KG1 (cell line): ENCODE results near the gene TSEN15.

Experiments
- DNase-seq: peaks from one replicate; lab custom pipeline; 2025; lab: John Stamatoyannopoulos, UW

The TSEN15 gene

DNA sequence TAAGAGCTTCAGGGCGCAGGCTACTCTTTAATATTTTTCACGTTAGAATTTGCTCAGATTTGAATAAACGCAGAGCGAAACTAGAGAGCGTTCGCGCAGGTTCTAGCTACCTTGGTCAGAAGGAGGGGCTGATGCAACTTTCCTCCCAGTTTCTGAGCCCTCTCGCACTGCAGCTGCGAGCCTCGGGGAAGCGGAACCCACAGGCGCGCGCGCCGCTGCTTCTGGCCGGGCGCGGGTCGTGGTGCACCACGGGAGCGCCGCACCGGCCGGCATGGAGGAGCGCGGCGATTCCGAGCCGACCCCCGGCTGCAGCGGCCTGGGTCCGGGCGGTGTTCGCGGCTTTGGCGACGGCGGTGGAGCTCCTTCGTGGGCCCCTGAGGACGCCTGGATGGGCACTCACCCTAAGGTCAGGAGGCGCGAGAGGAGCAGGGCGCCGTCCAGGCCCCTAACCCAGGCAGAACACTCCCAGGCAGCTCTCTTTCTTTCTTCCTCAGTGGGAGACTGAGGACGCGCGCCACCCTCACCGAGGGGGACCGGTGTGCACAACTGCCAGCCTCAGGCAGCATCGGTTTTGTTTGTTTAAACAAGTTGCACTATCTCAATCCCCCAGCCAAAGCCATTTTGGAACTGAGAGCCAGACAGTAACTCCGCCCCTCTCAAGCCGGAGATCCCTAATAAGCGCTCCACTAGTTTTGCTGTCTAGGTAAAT lies at the start of gene TSEN15:
TSEN15 (plus strand) TSS at position 246 of the 709 bp plus-strand sequence; CDS start at position 272, 26 bp downstream.
- peak; percentile 80 for DNase-seq

- DNase-seq: no peak
These were observed 49.5 kb upstream of the TSEN15 start for GRCh38 chr1:184002071-184002470.

DNA sequence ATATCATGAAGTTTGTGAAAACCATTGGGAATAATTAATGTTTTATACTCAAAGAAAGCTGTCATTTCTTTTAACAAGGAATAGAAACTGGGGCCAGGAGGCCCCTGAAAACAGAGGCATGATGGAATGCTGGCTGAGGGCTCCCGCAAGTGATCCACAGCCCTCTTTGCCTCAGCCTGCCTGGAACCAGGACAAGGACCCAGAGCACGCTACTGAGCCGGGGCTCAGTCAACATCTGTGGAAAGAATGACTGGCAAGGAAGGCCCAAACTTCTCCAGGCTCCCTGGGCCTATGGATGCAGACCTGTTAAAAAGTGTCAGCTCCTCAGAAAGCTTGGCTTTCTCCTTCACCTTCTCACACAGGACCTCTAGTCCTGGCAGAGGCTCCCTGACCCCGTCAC lies 46.6 kb upstream of the TSEN15 start:
- no peak for DNase-seq

DNA sequence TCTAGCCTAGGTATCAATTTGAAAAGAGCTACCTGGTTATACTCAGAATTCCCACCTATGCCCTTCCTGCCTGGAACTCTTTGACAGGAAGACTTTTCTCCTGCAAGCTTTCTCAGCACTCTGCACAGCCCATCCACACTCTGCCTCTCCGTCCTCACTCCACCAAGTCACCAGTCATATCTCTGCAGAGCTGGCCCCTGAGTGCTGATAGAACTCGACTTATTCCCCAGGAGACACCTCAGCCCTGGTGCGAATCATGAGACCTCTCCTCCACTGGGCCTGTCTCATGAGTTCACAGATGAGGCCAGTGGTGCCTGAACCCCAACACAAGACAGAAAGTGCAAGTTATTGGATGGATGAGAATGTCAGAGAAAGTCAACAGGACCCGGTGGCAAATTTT lies 46.0 kb upstream of the TSEN15 start:
- no peak for DNase-seq

DNA sequence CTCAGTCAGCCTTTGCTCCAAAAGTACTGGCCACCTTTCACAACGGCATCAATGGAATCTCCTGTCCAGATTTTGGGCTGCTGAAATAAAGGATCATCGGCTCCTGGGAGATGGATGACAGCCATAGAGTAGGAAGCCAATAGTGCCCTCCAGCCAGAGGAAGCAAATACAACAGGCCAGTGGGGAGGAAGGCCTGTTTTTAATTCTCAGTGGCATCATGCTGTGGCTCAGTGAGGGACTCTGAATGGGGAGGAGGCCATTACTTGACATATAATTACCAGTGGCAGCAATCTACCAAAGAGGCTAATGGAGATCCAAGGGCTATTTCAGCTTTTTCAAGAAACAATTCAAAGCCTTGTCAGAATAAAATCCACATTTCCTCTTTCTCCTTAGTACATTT lies 40.7 kb upstream of the TSEN15 start:
- DNase-seq: no peak

DNA sequence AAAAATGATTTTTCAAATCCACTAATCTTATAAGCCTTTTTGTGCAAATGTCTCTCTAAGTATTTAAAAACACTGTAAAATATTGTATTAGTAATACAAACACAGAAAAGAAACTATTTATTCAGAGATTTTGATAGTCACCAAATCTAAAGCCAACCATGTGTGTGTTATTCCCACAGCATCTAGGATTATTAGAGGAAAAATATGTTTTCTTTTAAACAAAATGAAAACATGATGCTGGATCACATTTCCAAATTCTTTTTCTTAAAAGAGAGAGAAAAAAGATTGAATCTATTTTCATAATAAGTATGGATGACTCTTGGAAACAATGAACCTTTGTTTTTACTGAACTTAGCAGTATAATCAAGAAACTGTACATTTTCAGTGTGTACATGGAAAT lies 39.3 kb upstream of the TSEN15 start:
- DNase-seq: no peak

GRCh38 chr1:184014271-184014670 lies 37.3 kb upstream of the TSEN15 start:
- DNase-seq: no peak

- DNase-seq: no peak
These were observed 35.4 kb upstream of the TSEN15 start for GRCh38 chr1:184016169-184016568.

GRCh38 chr1:184017306-184017705 lies 34.2 kb upstream of the TSEN15 start:
- no peak for DNase-seq

DNA sequence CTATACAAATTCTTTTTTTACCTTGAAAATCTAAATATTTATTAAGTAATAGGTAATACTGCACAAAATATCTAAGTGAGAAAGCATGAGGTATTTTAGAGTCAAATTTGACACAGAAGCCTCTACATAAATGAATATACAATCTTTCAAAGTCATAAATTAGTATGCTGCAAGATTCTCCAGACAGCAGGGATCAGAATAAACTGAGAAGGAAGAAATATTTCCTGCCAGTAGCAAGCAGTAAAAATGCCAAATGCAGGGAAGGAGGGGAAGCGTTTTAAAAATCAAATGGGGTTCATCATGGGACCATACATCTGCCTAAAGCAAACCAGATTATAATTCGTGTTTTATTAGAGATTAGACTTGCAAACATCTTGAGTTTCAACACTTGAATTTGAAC lies 32.9 kb upstream of the TSEN15 start:
- no peak for DNase-seq

GRCh38 chr1:184019069-184019468 lies 32.5 kb upstream of the TSEN15 start:
- no peak for DNase-seq

DNA sequence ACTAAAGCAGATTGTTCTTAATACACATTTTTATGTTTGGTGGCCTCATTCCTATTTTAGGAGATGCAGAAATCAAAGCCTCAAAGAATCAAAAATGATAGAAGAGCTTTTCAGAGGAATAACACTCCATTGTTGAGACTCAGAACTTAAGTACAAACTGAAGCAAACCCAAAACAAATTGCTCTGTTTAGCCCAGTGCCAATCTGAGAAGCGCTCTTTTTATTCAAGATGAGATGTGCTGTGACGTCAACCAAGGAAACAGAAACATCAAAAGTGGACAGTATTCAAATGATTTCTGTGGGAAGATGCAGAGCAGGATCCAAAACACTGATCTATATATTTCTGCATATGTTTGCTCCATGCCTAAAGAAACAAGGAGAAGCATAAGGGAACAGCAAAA lies 32.0 kb upstream of the TSEN15 start:
- DNase-seq: no peak

DNA sequence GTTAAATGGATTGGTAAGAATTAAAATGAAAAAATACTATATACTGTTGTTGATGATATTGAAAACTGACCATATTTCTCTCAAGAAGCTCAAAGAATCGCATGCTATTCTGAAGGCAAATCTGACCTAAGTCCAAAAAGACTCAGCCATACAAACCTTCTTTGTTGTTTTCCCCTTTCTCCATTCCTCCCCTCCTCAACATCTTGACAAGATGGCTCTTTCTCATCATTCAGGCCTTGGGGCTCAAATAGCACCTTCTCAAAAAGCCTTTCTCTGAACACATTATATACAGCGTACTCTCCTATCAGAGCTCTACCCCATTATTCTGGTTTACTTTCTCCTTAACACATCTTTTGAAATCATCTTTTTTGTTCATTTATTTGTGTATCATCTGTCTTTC lies 31.2 kb upstream of the TSEN15 start:
- DNase-seq: no peak

DNA sequence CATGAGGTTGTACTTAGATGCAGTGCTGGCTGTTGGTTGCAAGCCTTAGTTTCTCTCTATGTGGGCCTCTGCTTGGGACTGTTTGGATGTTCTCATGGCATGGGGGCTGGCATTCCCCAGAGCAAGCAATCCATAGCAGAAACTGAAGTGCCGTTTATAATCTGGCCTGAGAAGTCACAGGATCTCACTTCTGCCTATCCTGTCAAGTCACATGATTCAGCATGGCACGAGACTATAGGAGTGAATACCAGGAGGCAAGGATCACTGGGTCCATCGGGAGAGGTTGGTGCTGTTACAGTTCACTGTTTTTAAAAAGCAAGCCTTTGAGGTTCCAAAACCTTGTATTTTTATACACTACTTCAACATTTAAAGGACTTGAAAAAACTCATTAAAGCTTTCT lies 30.7 kb upstream of the TSEN15 start:
- DNase-seq: no peak

GRCh38 chr1:184021728-184022127 lies 29.8 kb upstream of the TSEN15 start:
- no peak for DNase-seq

- no peak for DNase-seq
These were observed 28.9 kb upstream of the TSEN15 start for GRCh38 chr1:184022668-184023067.

- no peak for DNase-seq
These were observed 28.4 kb upstream of the TSEN15 start for GRCh38 chr1:184023171-184023570.

DNA sequence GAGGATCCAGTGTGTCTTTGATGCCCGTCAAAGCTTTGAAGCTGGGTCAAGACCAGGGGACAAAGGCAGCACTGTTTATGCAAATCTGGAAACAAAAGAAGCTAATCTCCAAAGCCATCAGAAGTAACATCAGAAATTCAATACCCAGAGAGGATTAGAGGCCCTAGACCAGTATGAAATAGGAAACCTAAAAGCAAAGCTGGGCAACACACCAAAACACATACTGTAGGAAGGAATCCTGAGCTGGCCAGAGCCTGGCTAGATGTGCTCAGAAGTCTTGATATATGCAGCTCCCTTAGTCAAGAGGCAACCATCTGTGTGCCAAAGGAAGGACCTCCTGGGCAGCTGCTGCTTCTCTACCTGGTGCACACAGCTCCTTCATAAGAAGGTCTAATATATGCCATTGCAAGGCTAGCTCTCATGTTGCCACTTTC lies 26.3 kb upstream of the TSEN15 start:
- DNase-seq: no peak

GRCh38 chr1:184027826-184028695 lies 23.5 kb upstream of the TSEN15 start:
- no peak for DNase-seq

DNA sequence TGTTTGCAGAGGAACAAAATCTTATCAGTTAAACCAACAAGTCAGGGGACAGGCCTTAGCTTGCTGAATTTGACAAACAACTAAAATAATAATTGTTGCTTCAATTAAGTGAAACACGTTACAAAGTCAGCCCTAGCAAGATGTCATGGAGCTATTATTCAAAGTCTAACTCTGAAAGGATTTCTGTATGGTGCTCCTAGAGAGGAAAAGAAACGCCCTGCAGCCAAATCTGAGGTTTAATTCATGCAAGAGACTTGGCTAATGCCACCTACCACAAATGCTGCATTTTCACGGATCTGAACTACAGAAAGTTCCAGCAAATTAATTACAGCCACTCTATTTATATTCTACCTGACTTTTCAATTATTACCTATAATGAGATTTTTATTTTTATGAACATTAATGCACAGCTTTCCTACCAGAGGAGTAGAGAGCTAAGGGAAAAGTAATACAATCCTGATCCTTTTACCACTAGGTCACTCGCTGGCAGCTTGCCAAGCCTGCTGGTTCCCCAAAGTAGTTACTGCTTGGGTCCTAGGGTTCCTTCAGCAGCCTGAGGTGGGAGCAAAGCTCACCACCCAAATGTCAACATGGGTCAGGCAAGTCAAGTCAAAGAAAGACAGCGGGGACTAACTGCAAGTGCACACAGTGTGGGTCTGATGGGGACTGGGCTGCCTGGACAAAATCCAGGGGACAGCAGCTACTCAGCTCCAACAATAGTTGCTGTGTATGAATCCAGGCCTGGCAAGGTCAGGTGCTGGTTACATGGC lies 22.5 kb upstream of the TSEN15 start:
- no peak for DNase-seq

GRCh38 chr1:184030433-184031091 lies 21.0 kb upstream of the TSEN15 start:
- no peak for DNase-seq

GRCh38 chr1:184031092-184031408 lies 20.5 kb upstream of the TSEN15 start:
- no peak for DNase-seq
